K562 (cell line): ENCODE measurements around the gene MSH3.

Experiments
- CREM ChIP-seq: IDR thresholded peaks from 2 replicates; pipeline ENCODE4 v1.6.1; 2014; ENCODE audit warnings: antibody characterized with exemption, low read depth
- EZH2 ChIP-seq: IDR thresholded peaks from 2 replicates; pipeline ENCODE4 v1.6.1; 2012; ENCODE audit warnings: low read depth, mild to moderate bottlenecking, inconsistent platforms, low read length, borderline replicate concordance
- NELFE ChIP-seq: IDR thresholded peaks from 2 replicates; pipeline ENCODE4 v1.6.1; 2011; ENCODE audit warnings: mild to moderate bottlenecking; ENCODE audit not compliant: insufficient read depth, insufficient read length
- NRF1 ChIP-seq, 2 experiments: fragments of 450-650 bp; IDR thresholded peaks in 1 of 2; conservative IDR thresholded peaks in 1 of 2; 2 replicates each; pipeline ENCODE4 v1.6.1; 2014; ENCODE audit warnings: mild to moderate bottlenecking in 2 of 2
- POLR2A ChIP-seq: fragments of 450-650 bp; conservative IDR thresholded peaks from 2 replicates; pipeline ENCODE4 v1.6.1; 2016
- ZBTB8A ChIP-seq: fragments of 450-650 bp; IDR thresholded peaks from 2 replicates; pipeline ENCODE4 v1.6.1; 2018; ENCODE audit warnings: mild to moderate bottlenecking, moderate library complexity; ENCODE audit not compliant: partially characterized antibody
- ZNF217 ChIP-seq: sonication (generic); formaldehyde crosslinking; IDR thresholded peaks from 2 replicates; pipeline ENCODE4 v1.8.0; 2022; ENCODE audit warnings: mild to moderate bottlenecking, missing genetic modification reagents
- TF ChIP-seq, protein P1 (sequence below): fragments of 250-450 bp; sonication (Bioruptor Pico); IDR thresholded peaks from 2 replicates; pipeline ENCODE4 v1.8.0; 2021; ENCODE audit warnings: moderate library complexity, mild to moderate bottlenecking, inconsistent platforms
- TF ChIP-seq, protein P2 (sequence below), 2 experiments: fragments of 450-650 bp in 1 of 2; sonication (generic) in 1 of 2; formaldehyde crosslinking in 1 of 2; IDR thresholded peaks in 1 of 2; conservative IDR thresholded peaks in 1 of 2; 2 replicates each; pipeline versions ENCODE4 v1.6.1 to v1.8.1; 2016 to 2023; ENCODE audit warnings: mild to moderate bottlenecking in 2 of 2, moderate library complexity in 2 of 2, inconsistent platforms in 1 of 2, missing genetic modification reagents in 1 of 2
- TF ChIP-seq, protein P3 (sequence below): fragments of 150-350 bp; IDR thresholded peaks from 2 replicates; pipeline ENCODE4 v1.6.1; 2014; ENCODE audit warnings: low read depth, mild to moderate bottlenecking, low read length, borderline replicate concordance

DNA sequence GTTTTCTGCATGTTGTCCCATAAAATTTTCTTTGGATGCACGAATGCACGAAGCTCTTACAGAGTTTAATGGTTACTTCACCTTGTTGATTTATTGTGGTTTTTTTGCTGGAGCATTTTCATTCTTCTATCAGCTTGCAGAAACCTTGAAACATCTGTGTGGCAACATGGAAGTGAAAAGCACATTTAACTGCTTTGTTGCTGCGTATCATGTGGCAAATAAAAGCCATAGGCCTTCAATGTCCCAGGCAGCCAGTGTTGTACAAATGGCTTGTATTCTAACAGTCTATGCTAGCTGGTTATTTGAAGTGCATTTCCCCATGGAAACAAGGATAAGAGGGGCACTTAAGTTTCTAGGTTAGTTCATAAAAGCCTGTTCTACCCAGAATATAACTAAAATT lies 263.2 kb downstream of the MSH3 start:
- TF ChIP-seq POLR2A = no peak
- no peak for TF ChIP-seq ZBTB8A
- no peak for TF ChIP-seq EZH2
- TF ChIP-seq, protein P1, sequence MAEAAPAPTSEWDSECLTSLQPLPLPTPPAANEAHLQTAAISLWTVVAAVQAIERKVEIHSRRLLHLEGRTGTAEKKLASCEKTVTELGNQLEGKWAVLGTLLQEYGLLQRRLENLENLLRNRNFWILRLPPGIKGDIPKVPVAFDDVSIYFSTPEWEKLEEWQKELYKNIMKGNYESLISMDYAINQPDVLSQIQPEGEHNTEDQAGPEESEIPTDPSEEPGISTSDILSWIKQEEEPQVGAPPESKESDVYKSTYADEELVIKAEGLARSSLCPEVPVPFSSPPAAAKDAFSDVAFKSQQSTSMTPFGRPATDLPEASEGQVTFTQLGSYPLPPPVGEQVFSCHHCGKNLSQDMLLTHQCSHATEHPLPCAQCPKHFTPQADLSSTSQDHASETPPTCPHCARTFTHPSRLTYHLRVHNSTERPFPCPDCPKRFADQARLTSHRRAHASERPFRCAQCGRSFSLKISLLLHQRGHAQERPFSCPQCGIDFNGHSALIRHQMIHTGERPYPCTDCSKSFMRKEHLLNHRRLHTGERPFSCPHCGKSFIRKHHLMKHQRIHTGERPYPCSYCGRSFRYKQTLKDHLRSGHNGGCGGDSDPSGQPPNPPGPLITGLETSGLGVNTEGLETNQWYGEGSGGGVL = no peak
- TF ChIP-seq, protein P2, sequence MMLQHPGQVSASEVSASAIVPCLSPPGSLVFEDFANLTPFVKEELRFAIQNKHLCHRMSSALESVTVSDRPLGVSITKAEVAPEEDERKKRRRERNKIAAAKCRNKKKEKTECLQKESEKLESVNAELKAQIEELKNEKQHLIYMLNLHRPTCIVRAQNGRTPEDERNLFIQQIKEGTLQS (IDR thresholded peaks at IDR 0.05) = no peak
- TF ChIP-seq, protein P2 (CRISPR knock-in tag; conservative IDR thresholded peaks at IDR 0.05) = no peak
- no peak for TF ChIP-seq CREM
- TF ChIP-seq NELFE = no peak
- TF ChIP-seq ZNF217 (CRISPR knock-in tag) = no peak
- TF ChIP-seq, protein P3, sequence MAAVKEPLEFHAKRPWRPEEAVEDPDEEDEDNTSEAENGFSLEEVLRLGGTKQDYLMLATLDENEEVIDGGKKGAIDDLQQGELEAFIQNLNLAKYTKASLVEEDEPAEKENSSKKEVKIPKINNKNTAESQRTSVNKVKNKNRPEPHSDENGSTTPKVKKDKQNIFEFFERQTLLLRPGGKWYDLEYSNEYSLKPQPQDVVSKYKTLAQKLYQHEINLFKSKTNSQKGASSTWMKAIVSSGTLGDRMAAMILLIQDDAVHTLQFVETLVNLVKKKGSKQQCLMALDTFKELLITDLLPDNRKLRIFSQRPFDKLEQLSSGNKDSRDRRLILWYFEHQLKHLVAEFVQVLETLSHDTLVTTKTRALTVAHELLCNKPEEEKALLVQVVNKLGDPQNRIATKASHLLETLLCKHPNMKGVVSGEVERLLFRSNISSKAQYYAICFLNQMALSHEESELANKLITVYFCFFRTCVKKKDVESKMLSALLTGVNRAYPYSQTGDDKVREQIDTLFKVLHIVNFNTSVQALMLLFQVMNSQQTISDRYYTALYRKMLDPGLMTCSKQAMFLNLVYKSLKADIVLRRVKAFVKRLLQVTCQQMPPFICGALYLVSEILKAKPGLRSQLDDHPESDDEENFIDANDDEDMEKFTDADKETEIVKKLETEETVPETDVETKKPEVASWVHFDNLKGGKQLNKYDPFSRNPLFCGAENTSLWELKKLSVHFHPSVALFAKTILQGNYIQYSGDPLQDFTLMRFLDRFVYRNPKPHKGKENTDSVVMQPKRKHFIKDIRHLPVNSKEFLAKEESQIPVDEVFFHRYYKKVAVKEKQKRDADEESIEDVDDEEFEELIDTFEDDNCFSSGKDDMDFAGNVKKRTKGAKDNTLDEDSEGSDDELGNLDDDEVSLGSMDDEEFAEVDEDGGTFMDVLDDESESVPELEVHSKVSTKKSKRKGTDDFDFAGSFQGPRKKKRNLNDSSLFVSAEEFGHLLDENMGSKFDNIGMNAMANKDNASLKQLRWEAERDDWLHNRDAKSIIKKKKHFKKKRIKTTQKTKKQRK = no peak
- no peak for TF ChIP-seq NRF1 (conservative IDR thresholded peaks at IDR 0.05 in 1 of 2, IDR thresholded peaks at IDR 0.05 in 1 of 2)
